HUDEP-2 (cell line): Measurements from ENCODE around the gene ZNF827.
A peak's percentile ranks its signal among the peaks of the same experiment; 100 is the strongest.

Experiments
- DNase-seq, 76 experiments: peaks; one replicate each; lab custom pipeline; 2025; ENCODE audit not compliant: unreplicated experiment in 76 of 76; lab: John Stamatoyannopoulos, UW

ZNF827 gene

GRCh38 chr4:145829629-145830395, 108.8 kb downstream of the ZNF827 start:
- no peak for DNase-seq

- no peak for DNase-seq
Measured at GRCh38 chr4:145828802-145829485, 109.7 kb downstream of the ZNF827 start.

- no peak for DNase-seq
Measured at GRCh38 chr4:145827885-145828284, 110.7 kb downstream of the ZNF827 start.

GRCh38 chr4:145825255-145825654, 113.4 kb downstream of the ZNF827 start:
- no peak for DNase-seq

GRCh38 chr4:145824463-145824862, 114.2 kb downstream of the ZNF827 start:
- DNase-seq, result no peak

- DNase-seq, result no peak
Measured at GRCh38 chr4:145823743-145824142, 114.9 kb downstream of the ZNF827 start.

GRCh38 chr4:145822581-145822980, 116.0 kb downstream of the ZNF827 start:
- no peak for DNase-seq

GRCh38 chr4:145822181-145822580, 116.4 kb downstream of the ZNF827 start:
- DNase-seq, result no peak

- DNase-seq, result no peak
Measured at GRCh38 chr4:145821766-145822165, 116.9 kb downstream of the ZNF827 start.

- DNase-seq, result no peak
Measured at GRCh38 chr4:145820407-145820806, 118.2 kb downstream of the ZNF827 start.

GRCh38 chr4:145819853-145820181, 118.8 kb downstream of the ZNF827 start:
- DNase-seq, result no peak

GRCh38 chr4:145819101-145819852, 119.3 kb downstream of the ZNF827 start:
- no peak for DNase-seq

- DNase-seq, result peak in 39 of 76 experiments; percentile 1 to 61 (median 24)
Measured at GRCh38 chr4:145818011-145818410, 120.6 kb downstream of the ZNF827 start.

- peak in 3 of 76 experiments; percentile 2 to 16 (median 3) for DNase-seq
Measured at GRCh38 chr4:145816091-145816490, 122.5 kb downstream of the ZNF827 start.

GRCh38 chr4:145815626-145816025, 123.0 kb downstream of the ZNF827 start:
- DNase-seq, result no peak

- no peak for DNase-seq
Measured at GRCh38 chr4:145815027-145815612, 123.5 kb downstream of the ZNF827 start.

- DNase-seq, result no peak
Measured at GRCh38 chr4:145814246-145814645, 124.4 kb downstream of the ZNF827 start.

GRCh38 chr4:145812919-145813318, 125.7 kb downstream of the ZNF827 start:
- no peak for DNase-seq

- DNase-seq, result no peak
Measured at GRCh38 chr4:145808848-145809512, 129.6 kb downstream of the ZNF827 start.

GRCh38 chr4:145808021-145808650, 130.5 kb downstream of the ZNF827 start:
- peak in 28 of 76 experiments; percentile 2 to 55 (median 23) for DNase-seq
